K562 (cell line): ENCODE data around the gene ZNF236. TPM values are rescaled to one million over a fixed set of nuclear protein-coding genes. Genes with fewer than 3 reads are reported as not detected.

Source experiments
- ATAC-seq: fragments of 200-7000 bp; cut with Tn5 transposase; 3 replicates; pipeline ENCODE4 v1.9.1; 2020; ENCODE audit warnings: moderate library complexity
- BruUV-seq: library from RNA; stranded (reverse); fragments of 400-500 nt; replicated peaks from 2 replicates; lab custom pipeline; 2021; lab: Mats Ljungman, UMichigan
- CTCF ChIA-PET: fragments of 300-600 bp; formaldehyde crosslinking; extraction: SDS; loops from one replicate; lab custom pipeline; 2021; ENCODE audit warnings: low intra/inter-chr PET ratio; lab: Yijun Ruan, JAX
- POLR2A ChIA-PET: fragments of 300-600, 350-650 bp; sonication (Branson Sonifier 250); formaldehyde crosslinking; extraction: SDS; loops from one replicate; lab custom pipeline; 2021; ENCODE audit warnings: antibody characterized with exemption, inconsistent platforms; lab: Yijun Ruan, JAX
- DNase-seq, 4 experiments: peaks; one replicate each; pipeline versions ENCODE4 v3.0.0 to v3.0.0-alpha.2; 2011 to 2018; ENCODE audit warnings: low spot score in 3 of 4, mixed read lengths in 3 of 4; ENCODE audit errors: extremely low read depth in 1 of 4
- FAIRE-seq: peaks from 2 replicates; lab custom pipeline; 2011; peaks lifted over from hg19 to GRCh38; lab: Jason Lieb, UNC
- H2AFZ ChIP-seq: 2 replicates; pipeline ENCODE4 v1.6.0; 2011; ENCODE audit warnings: low read depth, low read length, control low read depth, inconsistent platforms
- H3K27ac ChIP-seq: fragments of 200-600 bp; 3 replicates; pipeline ENCODE4 v1.8.0; 2011; ENCODE audit warnings: low read depth, mild to moderate bottlenecking, control low read depth, inconsistent platforms, low read length, moderate library complexity, mixed read lengths; ENCODE audit errors: extremely low read depth
- H3K27me3 ChIP-seq, 2 experiments: fragments of 300-600 bp in 1 of 2; 2 replicates in 1 of 2; 3 replicates in 1 of 2; pipeline versions ENCODE4 v1.6.0 to v1.8.0; 2011; ENCODE audit warnings: inconsistent platforms in 2 of 2, low read length in 2 of 2, mild to moderate bottlenecking in 1 of 2, mixed read lengths in 1 of 2, moderate library complexity in 1 of 2; ENCODE audit not compliant: control insufficient read depth in 2 of 2, insufficient read depth in 2 of 2
- H3K36me3 ChIP-seq: fragments of 300-600 bp; 3 replicates; pipeline ENCODE4 v1.8.0; 2011; ENCODE audit warnings: mild to moderate bottlenecking, low read length, inconsistent platforms; ENCODE audit not compliant: control insufficient read depth, insufficient read depth
- H3K4me1 ChIP-seq, 2 experiments: fragments of 200-600 bp in 1 of 2; replicated peaks in 1 of 2; 2 replicates in 1 of 2; 3 replicates in 1 of 2; pipeline versions ENCODE4 v1.5.1 to v1.8.0; 2011; ENCODE audit warnings: inconsistent platforms in 2 of 2, low read length in 2 of 2, mild to moderate bottlenecking in 1 of 2, mixed read lengths in 1 of 2, moderate library complexity in 1 of 2; ENCODE audit not compliant: control insufficient read depth in 2 of 2, insufficient read depth in 2 of 2
- H3K4me2 ChIP-seq: 2 replicates; pipeline ENCODE4 v1.6.1; 2011; ENCODE audit warnings: low read length, control low read depth, inconsistent platforms, mixed read lengths; ENCODE audit not compliant: insufficient read depth
- H3K4me3 ChIP-seq: fragments of 200-600 bp; sonication (generic), shearing (Covaris generic); 2 replicates; pipeline ENCODE4 v1.5.1; 2016; ENCODE audit warnings: control low read depth, inconsistent platforms
- H3K79me2 ChIP-seq: fragments of 200-600 bp; 3 replicates; pipeline ENCODE4 v1.8.0; 2011; ENCODE audit warnings: low read length, inconsistent platforms; ENCODE audit not compliant: control insufficient read depth, insufficient read depth
- H3K9ac ChIP-seq, 2 experiments: 2 replicates each; pipeline versions ENCODE4 v1.6.0 to v1.6.1; 2011; ENCODE audit warnings: low read depth in 2 of 2, low read length in 2 of 2, control low read depth in 1 of 2, inconsistent platforms in 1 of 2, mild to moderate bottlenecking in 1 of 2, mixed read lengths in 1 of 2; ENCODE audit not compliant: insufficient read depth in 1 of 2
- H3K9me1 ChIP-seq: one replicate; pipeline ENCODE4 v1.6.0; 2011; ENCODE audit warnings: inconsistent platforms, mild to moderate bottlenecking, low read length, moderate library complexity; ENCODE audit not compliant: control insufficient read depth, insufficient read depth
- H3K9me3 ChIP-seq: replicated peaks from 2 replicates; pipeline ENCODE4 v1.5.1; 2011; ENCODE audit warnings: low read depth, low read length, inconsistent platforms; ENCODE audit not compliant: control insufficient read depth, insufficient read depth
- H4K20me1 ChIP-seq: replicated peaks from 2 replicates; pipeline ENCODE4 v1.6.1; 2011; ENCODE audit warnings: low read length, inconsistent platforms, mixed read lengths; ENCODE audit not compliant: control insufficient read depth, insufficient read depth
- FUS ChIP-seq: fragments of 200-400 bp; formaldehyde crosslinking; optimal IDR thresholded peaks from 2 replicates; pipeline ENCODE3; 2017; ENCODE audit warnings: low read depth, low read length
- HSF4 ChIP-seq: fragments of 250-450 bp; sonication (Bioruptor Pico); IDR thresholded peaks from 2 replicates; pipeline ENCODE4 v2.1.2; 2022; ENCODE audit warnings: mild to moderate bottlenecking, moderate library complexity, borderline replicate concordance
- KAT8 ChIP-seq: fragments of 450-650 bp; IDR thresholded peaks from 2 replicates; pipeline ENCODE4 v1.6.1; 2016; ENCODE audit warnings: low read depth, mild to moderate bottlenecking
- PTRF ChIP-seq: fragments of 450-650 bp; IDR thresholded peaks from 2 replicates; pipeline ENCODE4 v1.6.1; 2016; ENCODE audit warnings: mild to moderate bottlenecking, missing genetic modification characterization, missing compliant biosample characterization
- RUNX1 ChIP-seq: sonication (generic); IDR thresholded peaks from 2 replicates; pipeline ENCODE4 v1.6.1; 2016; ENCODE audit warnings: antibody characterized with exemption, low read depth
- ZNF551 ChIP-seq: fragments of 250-450 bp; sonication (Bioruptor Pico); IDR thresholded peaks from 2 replicates; pipeline ENCODE4 v1.5.0; 2021; ENCODE audit warnings: mild to moderate bottlenecking, moderate library complexity
- WGBS: fragments of 100-300 bp; shearing (Covaris generic); methylation state at CpG from one replicate; pipeline ENCODE4 v1.1.6; 2016; ENCODE audit warnings: low coverage, mixed read lengths; ENCODE audit not compliant: insufficient coverage; ENCODE audit errors: missing lambda C conversion rate; 5-methylcytosine and 5-hydroxymethylcytosine counted together
- in situ Hi-C: fragments of 300-500 bp; cut with MboI; formaldehyde crosslinking; loops from 4 replicates; pipeline ENCODE4 v1.15.0; 2018; ENCODE audit warnings: inconsistent platforms, mixed read lengths
- intact Hi-C: fragments of 100-400 bp; cut with micrococcal nuclease; formaldehyde crosslinking; loops from 2 replicates; pipeline ENCODE4 v1.14.2; 2022
- polyA plus RNA-seq, 8 experiments: library from polyadenylated mRNA; depleted of rRNA in 4 of 8; stranded (reverse) in 5 of 8; unstranded in 3 of 8; fragments of >200 nt; fragmentation: Nextera tagmentation in 2 of 8; fragmentation: Illumina TruSeq in 1 of 8; extraction: Ambion mirVana in 2 of 8; extraction: Trizol in 1 of 8; gene quantifications; 2 replicates each; pipeline versions ENCODE4 v1.2.1 to v1.2.3, GENCODE V29; 2011 to 2014; ENCODE audit warnings: inconsistent platforms in 1 of 8, missing spikeins in 1 of 8
- total RNA-seq, 7 experiments: library from RNA; depleted of rRNA in 6 of 7; stranded (reverse); fragments of >200 nt in 6 of 7; fragmentation: Illumina TruSeq in 2 of 7; extraction: Trizol in 2 of 7; gene quantifications; 2 replicates each; pipeline versions ENCODE4 v1.2.1 to v1.2.3, GENCODE V29; 2011 to 2021; ENCODE audit warnings: low replicate concordance in 1 of 7
- TF ChIP-seq, protein P1 (sequence below): fragments of 450-650 bp; formaldehyde crosslinking; IDR thresholded peaks from 2 replicates; pipeline ENCODE4 v1.4.0; 2020; ENCODE audit warnings: mild to moderate bottlenecking, moderate library complexity
- TF ChIP-seq, protein P2 (sequence below): sonication (generic); formaldehyde crosslinking; IDR thresholded peaks from 2 replicates; pipeline ENCODE4 v1.8.1; 2023; ENCODE audit warnings: mild to moderate bottlenecking, missing genetic modification reagents, moderate library complexity
- TF ChIP-seq, protein P3 (sequence below), 2 experiments: fragments of 250-450 bp in 1 of 2; fragments of 450-650 bp in 1 of 2; sonication (Bioruptor Pico) in 1 of 2; IDR thresholded peaks; 2 replicates each; pipeline versions ENCODE4 v1.6.1 to v1.8.0; 2016 to 2021; ENCODE audit warnings: mild to moderate bottlenecking in 2 of 2, moderate library complexity in 2 of 2, missing compliant biosample characterization in 1 of 2, missing genetic modification characterization in 1 of 2
- TF ChIP-seq, protein P4 (sequence below): sonication (generic); formaldehyde crosslinking; IDR thresholded peaks from 2 replicates; pipeline ENCODE4 v1.8.0; 2023; ENCODE audit warnings: mild to moderate bottlenecking, missing genetic modification reagents

ZNF236 gene
- total and polyA plus RNA-seq, 9 of the 15 experiments (the other 6 are each of a cell fraction or from before 2014, with no cell fraction given): 0.35 to 8.7 (median 3.4) TPM

DNA sequence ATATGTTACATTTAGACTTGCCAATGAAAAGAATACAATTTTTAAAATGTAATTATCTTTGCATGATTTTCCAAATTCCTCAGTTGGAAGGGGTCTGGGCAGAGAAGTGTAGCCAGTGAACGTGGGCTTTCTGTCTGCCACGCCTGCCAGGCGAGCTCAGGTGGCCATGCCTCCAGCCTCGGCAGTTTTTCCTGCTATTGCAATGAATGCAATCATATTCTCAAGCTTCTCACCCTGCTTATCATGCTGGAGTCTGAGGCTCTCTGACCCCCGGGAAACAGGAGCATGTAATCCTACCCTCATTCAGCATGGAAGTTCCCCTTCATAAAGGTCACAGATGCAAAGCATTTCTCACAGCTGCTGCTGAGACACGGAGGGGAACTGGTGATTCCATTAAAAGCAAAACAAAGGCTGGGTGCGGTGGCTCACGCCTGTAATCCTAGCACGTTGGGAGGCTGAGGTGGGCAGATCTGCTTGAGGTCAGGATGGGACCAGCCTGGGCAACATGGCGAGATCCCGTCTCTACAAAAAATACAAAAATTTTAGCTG, 155.4 kb downstream of the ZNF236 start (continued):
- TF ChIP-seq RUNX1: no peak
- TF ChIP-seq PTRF: no peak

DNA sequence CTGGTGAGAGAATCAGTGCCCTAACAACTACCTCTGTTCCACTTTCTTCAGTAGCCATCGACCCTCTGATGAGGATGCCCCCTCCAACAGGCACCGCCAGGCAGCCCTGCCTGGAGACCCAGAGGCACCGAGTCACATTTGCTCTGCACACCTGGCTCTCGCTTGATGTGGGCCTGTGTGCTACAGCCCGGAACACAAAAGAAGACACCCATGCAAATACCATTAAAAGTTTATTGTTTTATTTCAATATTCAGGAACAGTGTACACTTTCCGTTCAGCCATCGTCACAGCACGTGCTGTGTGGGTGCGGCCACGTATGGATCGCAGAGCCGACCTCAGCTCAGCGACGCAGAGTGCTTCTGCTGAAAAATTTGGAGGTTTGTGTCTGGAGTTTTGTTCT, 156.3 kb downstream of the ZNF236 start:
- H3K27ac ChIP-seq: no peak overlapping the region
- BruUV-seq: no TSS peak
- no peak overlapping the region for H3K9ac ChIP-seq
- no peak overlapping the region for H2AFZ ChIP-seq
- WGBS: 61% methylated on average over 13 of the region's 14 CpGs
- no peak for FAIRE-seq
- no peak overlapping the region for H3K4me2 ChIP-seq
- H3K36me3 ChIP-seq: no peaks in the 10 kb centered on the region
- no peak for ATAC-seq
- intact Hi-C loops: no loop called here
- POLR2A ChIA-PET: interaction anchor here (0.6 kb wide), 1 partner anchor 1989 kb away, joined by 3 read pairs; no protein-coding TSS in a partner anchor
- DNase-seq: no peak
- no peaks in the 10 kb centered on the region for H3K9me3 ChIP-seq
- no peak for TF ChIP-seq ZNF551 (CRISPR knock-in tag)
- TF ChIP-seq KAT8: no peak
- TF ChIP-seq, protein P1, sequence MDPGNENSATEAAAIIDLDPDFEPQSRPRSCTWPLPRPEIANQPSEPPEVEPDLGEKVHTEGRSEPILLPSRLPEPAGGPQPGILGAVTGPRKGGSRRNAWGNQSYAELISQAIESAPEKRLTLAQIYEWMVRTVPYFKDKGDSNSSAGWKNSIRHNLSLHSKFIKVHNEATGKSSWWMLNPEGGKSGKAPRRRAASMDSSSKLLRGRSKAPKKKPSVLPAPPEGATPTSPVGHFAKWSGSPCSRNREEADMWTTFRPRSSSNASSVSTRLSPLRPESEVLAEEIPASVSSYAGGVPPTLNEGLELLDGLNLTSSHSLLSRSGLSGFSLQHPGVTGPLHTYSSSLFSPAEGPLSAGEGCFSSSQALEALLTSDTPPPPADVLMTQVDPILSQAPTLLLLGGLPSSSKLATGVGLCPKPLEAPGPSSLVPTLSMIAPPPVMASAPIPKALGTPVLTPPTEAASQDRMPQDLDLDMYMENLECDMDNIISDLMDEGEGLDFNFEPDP (CRISPR knock-in tag): no peak
- TF ChIP-seq, protein P2, sequence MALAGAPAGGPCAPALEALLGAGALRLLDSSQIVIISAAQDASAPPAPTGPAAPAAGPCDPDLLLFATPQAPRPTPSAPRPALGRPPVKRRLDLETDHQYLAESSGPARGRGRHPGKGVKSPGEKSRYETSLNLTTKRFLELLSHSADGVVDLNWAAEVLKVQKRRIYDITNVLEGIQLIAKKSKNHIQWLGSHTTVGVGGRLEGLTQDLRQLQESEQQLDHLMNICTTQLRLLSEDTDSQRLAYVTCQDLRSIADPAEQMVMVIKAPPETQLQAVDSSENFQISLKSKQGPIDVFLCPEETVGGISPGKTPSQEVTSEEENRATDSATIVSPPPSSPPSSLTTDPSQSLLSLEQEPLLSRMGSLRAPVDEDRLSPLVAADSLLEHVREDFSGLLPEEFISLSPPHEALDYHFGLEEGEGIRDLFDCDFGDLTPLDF (CRISPR knock-in tag): no peak
- no peak for TF ChIP-seq FUS
- TF ChIP-seq, protein P3, sequence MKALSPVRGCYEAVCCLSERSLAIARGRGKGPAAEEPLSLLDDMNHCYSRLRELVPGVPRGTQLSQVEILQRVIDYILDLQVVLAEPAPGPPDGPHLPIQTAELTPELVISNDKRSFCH (CRISPR knock-in tag; IDR thresholded peaks at IDR 0.05): no peak
- TF ChIP-seq, protein P3 (tag; IDR thresholded peaks at IDR 0.05): no peak
- no peak for TF ChIP-seq HSF4 (CRISPR knock-in tag)
- TF ChIP-seq, protein P4, sequence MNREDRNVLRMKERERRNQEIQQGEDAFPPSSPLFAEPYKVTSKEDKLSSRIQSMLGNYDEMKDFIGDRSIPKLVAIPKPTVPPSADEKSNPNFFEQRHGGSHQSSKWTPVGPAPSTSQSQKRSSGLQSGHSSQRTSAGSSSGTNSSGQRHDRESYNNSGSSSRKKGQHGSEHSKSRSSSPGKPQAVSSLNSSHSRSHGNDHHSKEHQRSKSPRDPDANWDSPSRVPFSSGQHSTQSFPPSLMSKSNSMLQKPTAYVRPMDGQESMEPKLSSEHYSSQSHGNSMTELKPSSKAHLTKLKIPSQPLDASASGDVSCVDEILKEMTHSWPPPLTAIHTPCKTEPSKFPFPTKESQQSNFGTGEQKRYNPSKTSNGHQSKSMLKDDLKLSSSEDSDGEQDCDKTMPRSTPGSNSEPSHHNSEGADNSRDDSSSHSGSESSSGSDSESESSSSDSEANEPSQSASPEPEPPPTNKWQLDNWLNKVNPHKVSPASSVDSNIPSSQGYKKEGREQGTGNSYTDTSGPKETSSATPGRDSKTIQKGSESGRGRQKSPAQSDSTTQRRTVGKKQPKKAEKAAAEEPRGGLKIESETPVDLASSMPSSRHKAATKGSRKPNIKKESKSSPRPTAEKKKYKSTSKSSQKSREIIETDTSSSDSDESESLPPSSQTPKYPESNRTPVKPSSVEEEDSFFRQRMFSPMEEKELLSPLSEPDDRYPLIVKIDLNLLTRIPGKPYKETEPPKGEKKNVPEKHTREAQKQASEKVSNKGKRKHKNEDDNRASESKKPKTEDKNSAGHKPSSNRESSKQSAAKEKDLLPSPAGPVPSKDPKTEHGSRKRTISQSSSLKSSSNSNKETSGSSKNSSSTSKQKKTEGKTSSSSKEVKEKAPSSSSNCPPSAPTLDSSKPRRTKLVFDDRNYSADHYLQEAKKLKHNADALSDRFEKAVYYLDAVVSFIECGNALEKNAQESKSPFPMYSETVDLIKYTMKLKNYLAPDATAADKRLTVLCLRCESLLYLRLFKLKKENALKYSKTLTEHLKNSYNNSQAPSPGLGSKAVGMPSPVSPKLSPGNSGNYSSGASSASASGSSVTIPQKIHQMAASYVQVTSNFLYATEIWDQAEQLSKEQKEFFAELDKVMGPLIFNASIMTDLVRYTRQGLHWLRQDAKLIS: no peak
- TF ChIP-seq, all 486 proteins: peak for 0
- no peak overlapping the region for H3K4me3 ChIP-seq
- H3K4me1 ChIP-seq: no peaks in the 10 kb centered on the region; a peak in 1 of 5 replicates
- CTCF ChIA-PET: no interaction called here
- no peaks in the 10 kb centered on the region for H3K79me2 ChIP-seq
- H3K9me1 ChIP-seq: no peaks in the 10 kb centered on the region
- peaks cover 2 to 34% of the 10 kb centered on the region in 2 experiments; a peak in 4 of 5 replicates for H3K27me3 ChIP-seq
- in situ Hi-C loops: no loop called here
- H4K20me1 ChIP-seq: no peaks in the 10 kb centered on the region; the same call in 1 of the 2 replicates
